SK-N-MC (cell line): ENCODE measurements around the gene LSM12.

Experiments used
- EZH2 ChIP-seq: fragments of 200-600 bp; sonication (generic); IDR thresholded peaks from one replicate; pipeline ENCODE4 v1.6.1; 2017; ENCODE audit warnings: antibody characterized with exemption
- POLR2AphosphoS5 ChIP-seq: IDR thresholded peaks from 2 replicates; pipeline ENCODE4 v1.6.1; 2012; ENCODE audit warnings: mild to moderate bottlenecking, low read depth, low read length, borderline replicate concordance

DNA sequence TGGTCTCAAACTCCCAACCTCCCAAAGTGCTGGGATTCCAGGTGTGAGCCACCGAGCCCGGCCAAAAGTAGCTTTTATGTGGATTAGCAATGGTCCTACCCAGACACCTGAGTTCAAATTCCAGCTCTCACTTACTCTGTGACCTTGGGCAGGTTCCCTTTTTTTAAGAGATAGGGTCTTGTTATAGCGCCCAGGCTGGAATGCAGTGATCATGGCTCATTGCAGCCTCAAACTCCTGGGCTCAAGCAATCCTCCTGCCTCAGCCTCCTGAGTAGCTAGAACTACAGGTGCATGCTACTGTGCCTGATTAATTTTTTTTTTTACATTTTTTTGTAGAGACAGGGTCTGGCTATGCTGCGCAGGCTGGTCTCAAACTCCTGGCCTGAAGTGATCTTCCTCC is 40.3 kb upstream of the LSM12 start:
- no peak for TF ChIP-seq EZH2
- TF ChIP-seq POLR2AphosphoS5, result no peak
